Left ventricle myocardium inferior (tissue), 1 donor: ENCODE data around the gene PXMP2. TPM values are rescaled to one million over a fixed set of nuclear protein-coding genes. Genes with fewer than 3 reads are reported as not detected.

Experiments
- DNase-seq: peaks from one replicate; pipeline ENCODE4 v3.0.0-alpha.2; 2020
- H3K27ac ChIP-seq: fragments of 200-600 bp; replicated peaks from 2 replicates; pipeline ENCODE4 v1.8.0; 2021
- H3K27me3 ChIP-seq: fragments of 200-600 bp; 2 replicates; pipeline ENCODE4 v1.8.0; 2021; ENCODE audit warnings: low read depth
- H3K36me3 ChIP-seq: fragments of 200-600 bp; 2 replicates; pipeline ENCODE4 v1.8.0; 2021
- H3K4me1 ChIP-seq: fragments of 200-600 bp; 2 replicates; pipeline ENCODE4 v1.8.0; 2021
- H3K4me3 ChIP-seq: fragments of 200-600 bp; 2 replicates; pipeline ENCODE4 v1.8.0; 2021; ENCODE audit warnings: mild to moderate bottlenecking, moderate library complexity
- H3K9me3 ChIP-seq: fragments of 200-600 bp; replicated peaks from 2 replicates; pipeline ENCODE4 v1.8.0; 2021
- intact Hi-C: fragments of 100-400 bp; cut with micrococcal nuclease; formaldehyde crosslinking; loops from one replicate; pipeline ENCODE4 v1.11.0; 2022
- total RNA-seq: library from RNA; stranded (reverse); fragmentation: NEBNext Ultra II Directional; extraction: Animal tissue kit (Norgen Biotek cat#: 25700); gene quantifications from one replicate; pipeline ENCODE4 v1.2.1, GENCODE V29; 2021
- TF ChIP-seq, protein P1 (sequence below): fragments of 200-600 bp; IDR thresholded peaks from 2 replicates; pipeline ENCODE4 v1.8.0; 2021; ENCODE audit warnings: antibody characterized with exemption, mild to moderate bottlenecking, borderline replicate concordance
- donor health status: DM: no; HTN: yes; CAD: no; lungs with severe emphysema.

PXMP2 gene
- total RNA-seq, 1 donor from 2014 or later: 42.3 TPM

DNA sequence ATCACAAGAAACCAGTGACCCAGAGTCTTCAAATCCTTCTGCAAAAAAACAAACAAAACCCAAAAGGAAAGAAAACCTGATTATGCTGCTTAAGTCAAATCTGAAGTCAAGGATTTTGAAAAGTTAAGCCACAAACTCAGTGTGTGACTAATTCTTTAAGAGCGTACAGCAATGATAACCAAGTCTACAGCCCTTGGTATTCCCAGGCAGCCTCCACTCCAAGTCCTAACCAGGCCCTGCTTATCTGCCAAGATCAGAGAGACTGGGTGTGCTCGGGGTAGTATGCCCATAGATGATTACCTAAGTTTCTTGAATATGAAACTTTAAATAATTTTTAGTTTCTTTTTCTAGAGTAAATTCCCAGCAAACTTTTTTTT is 36.4 kb downstream of the PXMP2 start:
- peaks cover 88% of the 10 kb centered on the region for H3K36me3 ChIP-seq

DNA sequence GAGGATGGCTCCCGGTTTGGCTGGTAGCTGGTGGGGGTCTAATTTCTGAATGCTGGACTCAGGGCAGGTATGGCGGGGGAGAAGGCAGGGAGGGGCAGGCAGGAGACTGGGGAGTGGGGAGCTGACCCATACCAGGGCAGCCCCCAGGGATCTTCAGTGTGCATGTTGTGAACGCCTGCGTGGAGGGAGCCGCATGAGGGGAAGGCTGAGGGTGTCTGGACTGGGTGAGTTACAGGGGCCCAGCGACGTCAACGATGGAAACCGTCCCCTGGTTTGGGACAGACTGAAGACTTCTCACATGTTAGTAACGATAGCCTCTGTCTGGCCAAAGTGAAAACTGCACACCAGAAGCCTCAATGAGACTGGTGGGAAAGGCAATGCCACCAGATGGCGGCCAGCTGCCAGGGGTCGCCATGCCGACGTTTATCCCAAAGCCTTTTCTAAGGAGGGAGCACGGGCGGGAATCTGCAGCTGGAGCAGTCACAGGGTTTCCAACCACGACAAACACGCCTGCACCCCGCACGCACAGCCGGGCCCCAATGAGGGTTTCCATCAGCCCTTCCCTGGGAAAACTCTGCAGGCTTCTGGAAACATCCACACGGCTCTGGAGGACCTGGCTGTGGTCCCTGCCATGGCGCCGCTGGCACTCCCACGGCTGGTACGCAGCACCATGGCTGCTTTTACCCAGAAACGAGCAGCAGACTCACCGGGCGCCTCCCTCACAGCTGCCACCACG is 37.3 kb downstream of the PXMP2 start:
- Histone ChIP-seq H3K27me3 (no peaks in the 10 kb centered on the region), H3K27ac (no peak overlapping the region), H3K4me3 (no peak overlapping the region), H3K9me3 (no peaks in the 10 kb centered on the region), H3K36me3 (peaks cover 84% of the 10 kb centered on the region), H3K4me1 (peaks cover 12% of the 10 kb centered on the region)
- intact Hi-C loops: no loop called here
- DNase-seq: no peak
- TF ChIP-seq, protein P1, sequence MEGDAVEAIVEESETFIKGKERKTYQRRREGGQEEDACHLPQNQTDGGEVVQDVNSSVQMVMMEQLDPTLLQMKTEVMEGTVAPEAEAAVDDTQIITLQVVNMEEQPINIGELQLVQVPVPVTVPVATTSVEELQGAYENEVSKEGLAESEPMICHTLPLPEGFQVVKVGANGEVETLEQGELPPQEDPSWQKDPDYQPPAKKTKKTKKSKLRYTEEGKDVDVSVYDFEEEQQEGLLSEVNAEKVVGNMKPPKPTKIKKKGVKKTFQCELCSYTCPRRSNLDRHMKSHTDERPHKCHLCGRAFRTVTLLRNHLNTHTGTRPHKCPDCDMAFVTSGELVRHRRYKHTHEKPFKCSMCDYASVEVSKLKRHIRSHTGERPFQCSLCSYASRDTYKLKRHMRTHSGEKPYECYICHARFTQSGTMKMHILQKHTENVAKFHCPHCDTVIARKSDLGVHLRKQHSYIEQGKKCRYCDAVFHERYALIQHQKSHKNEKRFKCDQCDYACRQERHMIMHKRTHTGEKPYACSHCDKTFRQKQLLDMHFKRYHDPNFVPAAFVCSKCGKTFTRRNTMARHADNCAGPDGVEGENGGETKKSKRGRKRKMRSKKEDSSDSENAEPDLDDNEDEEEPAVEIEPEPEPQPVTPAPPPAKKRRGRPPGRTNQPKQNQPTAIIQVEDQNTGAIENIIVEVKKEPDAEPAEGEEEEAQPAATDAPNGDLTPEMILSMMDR: no peak

More for the DNA sequence above, 36.4 kb downstream of the PXMP2 start:
- Histone ChIP-seq H3K27ac (no peak overlapping the region), H3K27me3 (no peaks in the 10 kb centered on the region), H3K4me1 (peaks cover 12% of the 10 kb centered on the region), H3K9me3 (no peaks in the 10 kb centered on the region), H3K4me3 (no peak overlapping the region)
- TF ChIP-seq, protein P1: no peak
- intact Hi-C loops: no loop called here
- no peak for DNase-seq

DNA sequence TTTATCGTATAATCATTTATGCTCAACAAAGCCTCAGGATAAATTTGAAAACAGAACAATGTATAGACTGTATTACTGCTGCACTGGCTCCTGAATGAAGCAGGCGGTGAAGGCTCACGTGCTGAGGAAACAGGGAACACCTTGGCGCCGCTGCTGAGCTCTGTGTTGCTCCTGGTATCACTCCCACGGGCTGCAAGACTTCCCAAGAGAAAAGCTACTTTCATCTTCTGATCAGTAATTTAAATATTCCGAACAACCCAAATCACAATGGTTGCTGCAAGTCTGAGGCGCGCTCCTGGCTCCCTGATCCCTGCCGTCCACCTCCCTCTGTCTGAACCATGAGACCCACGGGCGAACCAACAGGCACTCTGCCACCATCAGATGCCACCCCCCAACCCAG is 39.0 kb downstream of the PXMP2 start:
- no peak for DNase-seq
- intact Hi-C loops: no loop called here
- TF ChIP-seq, protein P1: no peak

DNA sequence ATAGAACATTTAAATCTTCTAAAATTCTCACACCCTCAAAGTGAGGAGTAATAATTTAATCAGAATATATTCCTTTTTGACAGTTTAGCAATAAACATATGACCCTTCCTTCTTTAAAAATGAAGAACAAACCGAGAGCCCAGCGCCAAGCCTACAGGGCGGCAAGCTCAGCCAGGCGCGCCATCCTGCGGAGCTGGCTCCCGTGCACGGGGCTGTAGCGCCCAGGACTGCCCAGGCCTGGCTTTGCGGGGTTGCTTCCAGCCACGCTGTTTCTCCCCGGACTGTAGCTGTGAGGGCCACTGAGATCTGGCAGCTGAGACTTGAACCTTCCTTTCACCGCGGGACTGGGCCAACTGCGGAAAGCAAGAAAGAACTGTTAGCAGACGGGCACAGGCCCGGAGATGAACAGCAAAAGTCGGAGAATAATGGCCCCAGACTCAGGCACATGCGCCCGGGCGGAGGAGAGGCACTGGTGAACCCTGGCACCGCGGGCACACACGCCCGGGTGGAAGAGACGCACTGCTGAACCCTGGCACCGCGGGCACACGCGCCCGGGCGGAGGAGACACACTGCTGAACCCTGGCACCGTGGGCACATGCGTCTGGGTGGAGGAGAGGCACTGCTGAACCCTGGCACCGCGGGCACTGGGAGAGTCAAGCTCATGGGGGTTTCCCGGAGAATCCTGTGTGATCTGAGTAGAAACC is 39.9 kb downstream of the PXMP2 start:
- Histone ChIP-seq H3K36me3 (peaks cover 83% of the 10 kb centered on the region), H3K4me3 (no peak overlapping the region), H3K9me3 (no peaks in the 10 kb centered on the region), H3K27me3 (no peaks in the 10 kb centered on the region), H3K4me1 (peaks cover 12% of the 10 kb centered on the region), H3K27ac (no peak overlapping the region)
- intact Hi-C loops: no loop called here
- TF ChIP-seq, protein P1: no peak
- no peak for DNase-seq

More for the DNA sequence above, 39.0 kb downstream of the PXMP2 start:
- Histone ChIP-seq H3K27me3 (no peaks in the 10 kb centered on the region), H3K36me3 (peaks cover 84% of the 10 kb centered on the region), H3K4me1 (peaks cover 12% of the 10 kb centered on the region), H3K4me3 (no peak overlapping the region), H3K27ac (no peak overlapping the region), H3K9me3 (no peaks in the 10 kb centered on the region)

DNA sequence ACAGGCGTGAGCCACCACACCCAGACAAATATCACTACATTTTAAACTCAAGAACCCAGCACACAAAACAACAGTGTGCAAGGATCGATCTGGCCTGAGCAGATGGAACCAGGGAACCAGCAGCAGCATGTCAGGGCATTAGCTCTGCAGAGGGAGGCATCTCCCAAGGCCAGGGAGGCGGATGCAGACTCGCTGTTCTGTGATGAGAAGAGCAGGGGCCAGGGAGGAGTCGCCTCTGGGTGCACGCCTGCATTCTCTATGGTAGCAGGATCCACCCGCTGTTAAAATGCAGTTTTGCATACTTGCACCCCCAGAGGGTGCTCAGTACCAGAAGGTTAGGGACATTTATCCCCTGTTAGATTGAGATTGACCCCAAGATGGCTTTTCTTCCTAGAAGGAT is 41.1 kb downstream of the PXMP2 start:
- DNase-seq: no peak
- H3K27ac ChIP-seq: no peak overlapping the region
- H3K27me3 ChIP-seq: no peaks in the 10 kb centered on the region
- peaks cover 3% of the 10 kb centered on the region for H3K4me1 ChIP-seq
- intact Hi-C loops: no loop called here
- H3K9me3 ChIP-seq: no peaks in the 10 kb centered on the region
- peaks cover 86% of the 10 kb centered on the region for H3K36me3 ChIP-seq
- TF ChIP-seq, protein P1: no peak
- H3K4me3 ChIP-seq: no peak overlapping the region
